HG03097 (cell line): ENCODE results near the gene MYO1A.
"Not testable (repeated sequence)": the region's sequence is repeated elsewhere in the genome, so short reads cannot be mapped to it uniquely, and the experiment has no call there.

Experiments
- ATAC-seq: cut with Tn5 transposase; IDR thresholded peaks from one replicate; pipeline ENCODE4 v1.9.1; 2021; ENCODE audit not compliant: unreplicated experiment, low FRiP score

The MYO1A gene

DNA sequence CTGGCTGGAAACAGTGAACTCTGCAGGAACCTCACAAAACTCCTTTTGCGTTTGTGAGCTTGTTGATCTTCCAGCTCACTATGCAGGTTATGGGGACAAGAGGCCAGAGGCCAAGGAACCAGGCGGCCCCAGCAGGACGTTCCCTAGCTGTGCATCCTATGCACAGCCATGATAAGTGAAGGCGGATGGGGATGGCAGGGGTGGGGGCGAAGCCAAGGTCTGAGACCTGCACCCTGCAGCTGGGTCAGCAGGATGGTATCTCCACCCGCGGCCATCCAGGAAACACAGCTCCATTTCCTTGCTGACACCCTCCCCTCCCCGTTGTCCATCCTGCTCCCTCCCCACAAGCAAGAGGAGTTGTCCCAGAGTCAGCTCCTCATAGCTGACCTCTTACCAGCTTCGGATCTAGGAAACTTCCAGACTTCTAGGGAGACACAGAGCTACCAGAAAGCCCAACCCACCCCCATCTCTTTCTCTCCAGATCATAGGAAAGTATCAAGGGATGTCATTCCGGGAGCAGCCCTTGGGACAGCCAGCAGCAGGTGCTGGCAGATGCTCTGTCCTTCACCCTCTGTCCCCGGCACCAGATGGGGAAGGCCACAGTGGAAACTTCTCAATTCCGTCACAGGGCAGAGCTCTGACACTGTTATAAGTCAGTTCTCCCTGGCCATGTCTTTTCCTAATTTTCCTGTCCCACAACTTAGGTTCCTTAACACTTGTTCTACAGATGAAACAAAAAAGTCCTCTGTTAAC is 53.0 kb downstream of the MYO1A start:
- ATAC-seq, result no peak

DNA sequence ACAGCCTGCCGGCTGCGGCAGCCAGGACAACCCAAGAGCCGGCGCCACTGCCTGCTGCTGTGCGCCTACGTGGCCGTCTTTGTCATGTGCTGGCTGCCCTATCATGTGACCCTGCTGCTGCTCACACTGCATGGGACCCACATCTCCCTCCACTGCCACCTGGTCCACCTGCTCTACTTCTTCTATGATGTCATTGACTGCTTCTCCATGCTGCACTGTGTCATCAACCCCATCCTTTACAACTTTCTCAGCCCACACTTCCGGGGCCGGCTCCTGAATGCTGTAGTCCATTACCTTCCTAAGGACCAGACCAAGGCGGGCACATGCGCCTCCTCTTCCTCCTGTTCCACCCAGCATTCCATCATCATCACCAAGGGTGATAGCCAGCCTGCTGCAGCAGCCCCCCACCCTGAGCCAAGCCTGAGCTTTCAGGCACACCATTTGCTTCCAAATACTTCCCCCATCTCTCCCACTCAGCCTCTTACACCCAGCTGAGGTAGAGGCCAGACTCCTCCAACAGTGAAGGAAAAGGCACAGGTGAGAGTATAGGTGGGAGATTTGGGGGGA is 53.9 kb downstream of the MYO1A start:
- ATAC-seq, result no peak

DNA sequence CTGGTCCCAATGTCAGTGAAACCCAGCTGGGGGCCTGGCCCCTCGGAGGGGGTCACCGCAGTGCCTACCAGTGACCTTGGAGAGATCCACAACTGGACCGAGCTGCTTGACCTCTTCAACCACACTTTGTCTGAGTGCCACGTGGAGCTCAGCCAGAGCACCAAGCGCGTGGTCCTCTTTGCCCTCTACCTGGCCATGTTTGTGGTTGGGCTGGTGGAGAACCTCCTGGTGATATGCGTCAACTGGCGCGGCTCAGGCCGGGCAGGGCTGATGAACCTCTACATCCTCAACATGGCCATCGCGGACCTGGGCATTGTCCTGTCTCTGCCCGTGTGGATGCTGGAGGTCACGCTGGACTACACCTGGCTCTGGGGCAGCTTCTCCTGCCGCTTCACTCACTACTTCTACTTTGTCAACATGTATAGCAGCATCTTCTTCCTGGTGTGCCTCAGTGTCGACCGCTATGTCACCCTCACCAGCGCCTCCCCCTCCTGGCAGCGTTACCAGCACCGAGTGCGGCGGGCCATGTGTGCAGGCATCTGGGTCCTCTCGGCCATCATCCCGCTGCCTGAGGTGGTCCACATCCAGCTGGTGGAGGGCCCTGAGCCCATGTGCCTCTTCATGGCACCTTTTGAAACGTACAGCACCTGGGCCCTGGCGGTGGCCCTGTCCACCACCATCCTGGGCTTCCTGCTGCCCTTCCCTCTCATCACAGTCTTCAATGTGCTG is 54.6 kb downstream of the MYO1A start:
- ATAC-seq, result no peak

DNA sequence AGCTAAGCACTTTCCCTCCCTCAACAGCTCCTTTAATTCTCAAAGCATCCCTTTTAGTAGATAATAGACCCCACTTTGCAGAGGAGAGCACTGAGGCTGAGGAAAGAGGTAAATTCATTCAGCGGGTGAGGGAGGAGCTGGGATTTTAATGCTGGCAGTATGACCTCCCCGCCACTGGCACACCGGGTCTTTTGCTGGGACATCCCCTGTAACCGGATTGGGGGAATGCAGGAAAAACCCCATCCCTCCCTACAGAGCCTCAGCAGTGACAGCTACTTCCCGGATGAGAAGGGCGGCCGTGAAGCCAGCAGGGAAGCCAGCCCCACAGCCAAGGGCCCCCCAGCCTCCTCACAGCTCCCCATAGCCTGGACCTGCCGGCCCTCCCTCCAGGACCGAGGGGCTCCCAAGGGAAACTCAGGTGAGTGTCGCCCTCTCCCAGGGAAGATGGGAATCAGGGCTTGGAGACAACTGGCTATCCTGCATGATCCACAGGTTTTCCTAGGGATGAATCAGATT is 55.6 kb downstream of the MYO1A start:
- no peak for ATAC-seq

DNA sequence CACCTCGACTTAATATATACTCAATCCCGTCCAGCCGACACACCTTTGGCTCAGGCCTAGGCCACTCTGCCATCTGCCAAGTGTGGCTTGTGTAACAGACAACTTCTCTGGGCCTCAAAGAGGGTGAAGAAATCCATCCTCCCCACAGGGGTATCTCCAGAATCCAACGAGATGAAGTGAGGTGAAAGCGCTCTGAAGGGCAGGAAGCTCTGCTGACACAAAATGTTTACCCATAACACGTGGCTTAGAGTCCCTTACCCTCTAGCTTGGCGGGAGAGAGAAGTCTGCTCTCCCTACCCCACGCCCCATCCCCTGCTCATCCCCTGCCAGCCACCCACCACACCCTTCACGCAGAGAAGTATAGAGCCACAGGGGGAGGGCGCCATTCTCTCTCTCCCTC is 56.6 kb downstream of the MYO1A start:
- no peak for ATAC-seq

DNA sequence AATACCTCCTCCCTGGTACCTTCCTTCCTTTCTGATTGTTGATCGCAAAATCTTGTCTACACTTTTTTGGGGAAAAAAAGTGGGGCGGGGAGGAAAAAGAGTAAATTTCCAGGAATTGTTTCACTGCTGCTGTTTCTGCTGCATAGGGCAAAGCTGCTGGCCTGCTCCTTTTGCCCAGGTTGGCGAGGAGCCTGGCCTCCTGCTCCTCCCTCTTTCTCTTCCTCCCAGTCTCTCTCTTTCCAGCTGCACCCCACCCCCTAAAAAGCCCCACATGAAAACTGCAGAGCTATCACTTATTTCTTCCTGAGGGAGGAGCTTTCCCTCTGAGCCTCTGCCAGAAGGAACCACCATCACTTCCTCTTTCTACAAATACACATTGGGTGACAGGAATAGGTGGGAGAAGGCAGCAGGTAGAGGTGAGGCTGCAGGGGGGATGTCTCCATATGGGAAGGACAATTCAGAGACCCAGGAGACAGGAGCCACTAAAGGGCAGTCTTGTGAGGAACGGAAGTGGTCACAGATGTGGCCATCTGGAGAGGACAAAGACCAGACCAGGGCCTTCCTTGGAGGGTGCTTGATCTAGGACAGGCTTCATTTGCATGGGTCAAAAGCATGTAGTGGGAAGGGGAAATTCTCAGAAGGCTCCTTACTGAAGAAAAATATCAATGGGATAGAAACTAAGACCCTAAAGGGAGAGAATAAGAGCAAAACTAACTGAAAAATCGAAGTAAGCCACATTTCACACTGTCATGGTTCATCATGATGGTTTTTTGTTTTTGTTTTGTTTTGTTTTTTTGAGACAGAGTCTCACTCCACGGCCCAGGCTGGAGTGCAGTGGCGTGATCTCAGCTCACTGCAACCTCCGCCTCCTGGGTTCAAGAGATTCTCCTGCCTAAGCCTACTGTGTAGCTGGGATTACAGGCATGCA is 58.3 kb downstream of the MYO1A start:
- ATAC-seq, result no peak

DNA sequence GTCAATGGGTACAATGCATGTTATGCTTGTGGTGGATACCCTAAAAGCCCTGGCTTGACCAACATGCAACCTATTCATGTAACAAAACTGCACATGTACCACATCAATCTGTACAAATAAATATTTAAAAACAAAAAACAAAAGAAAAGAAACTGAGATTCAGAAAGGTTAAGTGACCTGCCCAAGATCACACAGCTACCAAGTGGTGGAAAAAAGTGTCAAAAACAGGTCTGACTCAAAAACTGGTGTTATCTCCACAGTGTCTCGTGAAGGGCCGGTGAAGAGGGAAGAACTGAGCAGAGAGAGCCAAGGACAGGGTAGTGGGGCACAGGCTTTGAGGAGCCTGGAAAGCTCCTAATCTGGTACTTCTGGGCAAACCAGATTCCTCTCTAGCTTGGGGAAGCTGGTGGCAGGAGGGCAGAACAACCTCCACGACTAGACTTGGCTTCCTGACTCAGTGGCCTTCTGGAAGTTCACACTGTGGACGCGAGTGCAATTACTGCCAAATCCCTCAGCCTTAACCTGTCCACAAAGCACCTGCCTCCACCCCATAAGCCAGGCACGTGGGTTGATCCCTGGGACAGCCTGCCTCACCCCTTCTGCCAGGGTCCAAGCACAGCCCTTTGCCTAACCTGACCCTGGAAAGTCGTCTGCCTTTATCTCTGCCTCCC is 59.1 kb downstream of the MYO1A start:
- ATAC-seq, result no peak

DNA sequence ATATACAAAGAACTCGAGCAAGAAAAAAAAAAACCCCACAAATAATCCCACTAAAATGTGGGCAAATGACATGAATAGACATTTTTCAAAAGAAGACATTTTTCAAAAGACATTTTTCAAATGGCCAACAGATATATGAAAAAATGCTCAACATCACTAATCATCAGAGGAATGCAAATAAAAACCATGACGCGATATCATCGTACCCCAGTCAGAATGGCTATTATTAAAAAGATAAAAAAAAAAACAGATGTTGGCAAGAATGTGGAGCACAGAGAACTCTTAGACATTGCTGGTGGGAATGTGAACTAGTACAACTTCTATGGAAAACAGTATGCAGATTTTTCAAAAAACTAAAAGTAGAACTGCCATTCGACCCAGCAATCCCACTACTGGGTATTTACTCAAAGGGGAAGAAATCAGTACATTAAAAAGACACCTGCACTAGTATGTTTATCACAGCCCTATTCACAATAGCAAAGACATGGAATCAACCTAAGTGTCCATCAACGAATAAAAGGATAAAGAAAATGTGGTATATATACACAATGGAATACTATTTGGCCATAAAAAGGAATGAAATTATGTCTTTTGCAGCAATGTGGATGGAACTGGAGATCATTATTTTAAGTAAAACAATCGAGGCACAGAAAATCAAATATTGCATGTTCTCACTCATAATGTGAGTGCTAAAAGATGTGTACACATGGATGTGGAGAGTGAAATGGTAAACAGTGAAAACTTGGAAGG is 59.9 kb downstream of the MYO1A start:
- no peak for ATAC-seq

DNA sequence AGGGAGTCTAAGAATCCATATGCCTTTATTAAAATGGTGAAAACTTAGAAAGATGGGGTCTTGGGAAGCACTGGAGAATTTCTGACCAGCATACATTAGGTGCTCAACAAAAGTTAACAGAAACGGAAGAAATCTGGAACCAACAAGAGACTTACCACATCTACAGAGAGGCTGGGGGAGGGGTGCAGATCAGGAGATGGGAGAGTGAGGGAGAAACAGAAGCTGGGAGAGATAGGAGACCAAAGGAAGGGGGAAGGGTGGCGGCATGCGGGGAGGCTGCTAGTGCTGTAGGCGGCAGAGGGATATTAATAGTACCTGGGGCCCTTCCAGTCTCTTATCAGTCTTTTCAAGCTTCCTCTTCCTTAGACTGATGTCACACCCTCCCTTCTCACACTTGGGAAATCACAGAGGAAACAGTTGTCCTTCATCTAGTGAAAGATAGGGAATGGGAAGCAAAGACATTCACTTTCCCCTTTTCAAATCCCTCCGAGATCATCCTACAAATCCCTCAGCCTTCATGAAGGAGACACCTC is 61.7 kb downstream of the MYO1A start:
- no peak for ATAC-seq

DNA sequence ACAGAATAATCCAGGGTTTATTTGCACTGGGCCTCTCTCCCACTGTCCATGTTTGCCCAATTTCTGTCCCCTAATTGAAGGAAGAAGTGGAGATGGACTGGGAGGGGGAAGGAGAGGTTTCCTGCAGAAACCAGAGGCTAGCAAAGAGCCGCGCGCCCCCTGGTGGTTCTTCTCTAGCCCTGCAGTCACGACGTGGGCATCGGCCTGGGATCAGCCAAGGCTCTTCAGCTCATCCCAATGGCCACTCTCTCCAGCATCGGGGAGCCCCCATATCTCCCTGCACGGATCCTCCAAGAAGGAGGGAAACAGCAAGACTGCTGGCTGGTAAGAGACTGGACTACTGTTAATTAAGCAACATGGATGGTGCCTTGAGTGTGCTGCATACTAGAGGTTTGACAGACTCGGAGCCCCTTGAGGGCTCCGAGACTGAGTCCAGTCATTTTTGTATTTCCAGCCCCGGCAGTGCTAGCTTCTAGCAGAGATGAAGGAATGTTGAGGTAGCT is 62.3 kb downstream of the MYO1A start:
- no peak for ATAC-seq

DNA sequence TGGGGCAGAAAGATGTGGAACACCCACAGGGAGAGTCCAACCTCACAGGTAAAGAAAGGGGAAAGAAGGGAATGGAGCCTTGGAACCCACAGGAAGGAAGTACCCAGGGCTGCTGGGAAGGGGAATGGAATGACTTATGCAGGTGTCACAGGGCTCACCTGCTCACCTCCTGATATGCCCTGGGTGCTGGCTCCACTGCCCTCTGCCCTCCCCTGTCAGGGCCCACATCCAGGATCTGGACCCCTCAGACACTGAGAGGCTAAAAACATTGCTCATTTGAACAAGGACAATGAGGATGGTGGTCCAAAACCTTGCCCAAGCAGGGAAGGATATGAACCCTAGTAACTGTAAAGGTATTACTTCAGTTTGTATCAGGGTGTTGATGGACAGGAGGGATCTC is 62.9 kb downstream of the MYO1A start:
- ATAC-seq, result no peak

DNA sequence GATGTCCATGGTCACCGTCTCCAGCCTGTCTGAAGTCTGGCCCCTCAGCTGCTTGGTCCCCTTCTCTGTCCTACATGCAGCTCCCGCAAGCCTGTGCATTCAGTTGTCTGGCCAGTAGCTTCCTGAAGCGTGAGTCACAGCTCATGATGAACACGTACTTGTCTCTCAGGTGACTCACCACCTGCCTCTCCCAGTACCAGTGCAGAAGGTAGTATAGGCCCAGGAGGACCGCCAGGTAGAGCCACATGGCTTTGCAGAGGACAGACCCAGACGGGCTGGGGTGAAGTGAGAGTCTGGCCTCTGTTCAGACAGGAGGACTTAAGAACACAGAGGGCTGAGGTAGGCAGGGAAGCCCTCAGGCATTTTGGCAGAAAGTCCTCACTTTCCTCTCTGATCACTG is 64.2 kb downstream of the MYO1A start:
- not testable (repeated sequence) for ATAC-seq

DNA sequence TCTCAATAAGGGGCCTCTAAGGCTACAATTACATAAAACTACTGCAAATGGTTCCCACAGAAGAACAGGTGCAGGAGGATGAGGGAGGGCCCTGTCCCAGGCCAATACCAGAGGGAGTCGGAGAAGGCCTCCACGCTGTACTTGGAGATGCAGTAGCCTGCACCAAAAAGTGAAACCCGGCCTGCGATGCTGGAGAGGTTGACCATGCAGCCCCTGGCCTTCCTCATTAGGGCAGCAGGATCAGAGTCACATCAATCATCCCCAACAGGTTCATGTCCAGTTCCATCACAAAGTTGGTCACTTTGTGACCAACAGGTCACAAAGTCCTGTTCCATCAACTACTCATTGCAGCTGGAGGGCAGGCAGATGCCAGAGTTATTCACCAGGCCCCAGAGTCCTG is 66.5 kb downstream of the MYO1A start:
- no peak for ATAC-seq

DNA sequence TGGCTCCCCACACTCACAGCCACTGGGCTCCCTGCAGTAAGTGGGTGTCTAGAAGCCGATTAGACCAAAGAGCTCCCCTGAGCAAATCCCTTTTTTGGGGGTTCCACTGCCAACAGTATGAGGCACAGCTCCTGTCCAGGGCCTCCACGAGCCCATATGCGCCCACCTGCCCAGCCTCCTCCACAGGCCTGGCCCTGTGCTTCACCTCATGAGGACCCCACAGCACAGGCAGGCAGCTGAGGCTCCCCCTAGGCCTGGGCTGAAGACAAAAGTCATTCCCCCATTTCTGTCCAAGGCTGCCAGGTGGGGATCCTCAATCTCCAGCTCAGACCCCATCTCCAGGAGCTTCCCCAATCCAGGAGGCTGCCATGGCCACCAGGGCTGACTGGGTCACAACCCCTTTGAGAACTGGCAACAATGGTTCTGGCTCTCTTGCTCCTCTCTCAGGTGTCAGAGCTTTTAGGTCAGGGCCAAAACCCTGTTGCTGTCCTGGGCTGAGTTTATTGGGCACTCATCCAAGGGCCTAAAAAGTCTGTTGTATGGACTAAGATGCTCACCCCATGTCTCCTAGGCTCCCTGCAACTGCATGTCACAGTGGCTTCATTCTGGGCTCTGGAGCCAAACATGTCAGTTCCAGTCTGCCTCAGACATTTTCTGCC is 67.2 kb downstream of the MYO1A start:
- not testable (repeated sequence) for ATAC-seq

DNA sequence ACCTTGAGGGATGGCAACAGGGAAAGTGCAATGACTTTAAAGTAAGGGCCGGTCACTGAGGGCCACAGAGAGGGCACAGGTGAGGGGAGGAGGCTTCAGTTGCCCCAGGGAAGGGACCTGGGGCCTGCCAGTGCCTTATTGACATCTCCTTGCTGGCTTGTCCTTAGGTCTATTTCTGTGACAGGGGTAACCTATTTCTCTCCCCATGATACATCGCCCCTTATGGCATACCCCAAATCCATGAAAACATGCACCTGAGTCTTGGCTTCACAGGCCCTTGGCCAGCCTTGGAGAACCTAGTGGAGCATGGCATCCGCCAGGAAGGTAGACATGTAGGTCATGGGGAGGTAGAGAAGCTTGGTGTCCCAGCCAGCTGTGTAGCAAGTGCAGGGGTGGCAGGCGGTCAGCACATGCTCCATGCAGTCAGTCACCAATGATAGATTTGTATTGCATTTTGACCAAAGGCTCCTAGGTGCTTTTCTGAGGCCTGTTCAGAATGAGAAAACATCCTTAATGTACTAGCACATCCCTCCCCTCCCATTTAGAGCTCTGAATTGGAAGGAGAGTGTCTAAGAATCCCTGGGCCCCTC is 68.9 kb downstream of the MYO1A start:
- no peak for ATAC-seq

DNA sequence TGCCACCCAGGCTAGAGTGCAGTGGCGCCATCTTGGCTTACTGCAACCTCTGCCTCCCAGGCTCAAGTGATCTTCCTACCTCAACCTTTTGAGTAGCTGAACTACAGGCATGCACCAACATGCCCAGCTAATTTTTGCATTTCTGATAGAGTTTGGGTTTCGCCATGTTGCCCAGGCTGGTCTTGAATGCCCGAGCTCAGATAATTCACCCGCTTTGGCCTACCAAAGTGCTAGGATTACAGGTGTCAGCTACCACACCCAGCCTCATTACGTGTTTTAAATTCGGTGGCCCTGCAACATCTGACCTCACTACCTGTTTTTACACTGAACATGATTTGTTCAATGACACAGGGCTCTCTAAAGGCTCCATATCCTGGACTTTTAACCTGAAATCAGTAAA is 69.7 kb downstream of the MYO1A start:
- ATAC-seq, result no peak

DNA sequence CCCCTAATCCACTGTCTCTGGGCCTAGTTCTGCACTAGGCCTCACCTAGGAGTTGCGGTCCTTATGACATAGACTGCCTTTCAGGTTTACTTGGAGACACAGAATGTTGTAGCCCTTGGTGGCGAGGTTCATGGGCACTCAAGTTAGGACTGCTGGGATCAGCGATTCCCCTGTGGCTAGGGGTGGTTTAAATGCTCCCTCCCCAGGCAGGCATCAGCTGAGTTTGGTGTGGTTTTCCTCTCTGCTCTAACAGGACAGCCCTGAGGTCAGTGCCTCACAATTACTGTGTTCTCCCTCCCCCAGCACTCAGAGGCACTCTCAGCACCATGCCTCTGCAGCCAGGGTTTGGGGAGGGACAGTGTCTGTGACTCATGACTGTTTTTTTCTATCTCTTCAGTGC is 70.3 kb downstream of the MYO1A start:
- ATAC-seq, result no peak
